ENCODE measurements around the gene ACSL6.
A peak's percentile ranks its signal among the peaks of the same experiment; 100 is the strongest.

Gene ACSL6

GRCh38 chr5:131974956-131975726 is 36.3 kb downstream of the ACSL6 start:
- peak; percentile 61 for DNase-seq

- no peak for DNase-seq
Observed at GRCh38 chr5:131974622-131974955, 36.9 kb downstream of the ACSL6 start.

GRCh38 chr5:131974016-131974415 is 37.4 kb downstream of the ACSL6 start:
- DNase-seq, result no peak

GRCh38 chr5:131973089-131973712 is 38.3 kb downstream of the ACSL6 start:
- no peak for DNase-seq

- DNase-seq, result no peak
Observed at GRCh38 chr5:131968396-131968954, 43.0 kb downstream of the ACSL6 start.

- no peak for DNase-seq
Observed at GRCh38 chr5:131966551-131966950, 44.9 kb downstream of the ACSL6 start.

GRCh38 chr5:131965826-131966415 is 45.5 kb downstream of the ACSL6 start:
- no peak for DNase-seq

- DNase-seq, result no peak
Observed at GRCh38 chr5:131959906-131960305, 51.6 kb downstream of the ACSL6 start.

GRCh38 chr5:131959136-131959535 is 52.3 kb downstream of the ACSL6 start:
- no peak for DNase-seq

- no peak for DNase-seq
Observed at GRCh38 chr5:131957721-131958441, 53.6 kb downstream of the ACSL6 start.

GRCh38 chr5:131953969-131954368 is 57.5 kb downstream of the ACSL6 start:
- no peak for DNase-seq

- no peak for DNase-seq
Observed at GRCh38 chr5:131952301-131952857, 59.1 kb downstream of the ACSL6 start.

GRCh38 chr5:131950706-131951105 is 60.8 kb downstream of the ACSL6 start:
- DNase-seq, result no peak

- no peak for DNase-seq
Observed at GRCh38 chr5:131947445-131947844, 64.0 kb downstream of the ACSL6 start.

- DNase-seq, result no peak
Observed at GRCh38 chr5:131945551-131946168, 65.8 kb downstream of the ACSL6 start, which contains the start of gene MEIKIN. Gene MEIKIN, minus strand, starts transcription at chr5:131945663. Its CDS starts 158 bp downstream, at chr5:131945505.

- DNase-seq, result no peak
Observed at GRCh38 chr5:131944702-131945550, 66.5 kb downstream of the ACSL6 start.

GRCh38 chr5:131943916-131944315 is 67.5 kb downstream of the ACSL6 start:
- no peak for DNase-seq

GRCh38 chr5:131942016-131942415 is 69.4 kb downstream of the ACSL6 start:
- no peak for DNase-seq

GRCh38 chr5:131939690-131940345 is 71.6 kb downstream of the ACSL6 start:
- DNase-seq, result no peak

- no peak for DNase-seq
Observed at GRCh38 chr5:131932235-131932634, 79.2 kb downstream of the ACSL6 start.

GRCh38 chr5:131928957-131929356 is 82.5 kb downstream of the ACSL6 start:
- no peak for DNase-seq
